Tibial artery (tissue), 4 donors: ENCODE results near the gene PERM1.
"Not testable (repeated sequence)": the region's sequence is repeated elsewhere in the genome, so short reads cannot be mapped to it uniquely, and the experiment has no call there.

ENCODE experiments used
- DNase-seq, 2 donors: peaks; one replicate each; pipeline ENCODE4 v3.0.0-alpha.2; 2019
- H3K27ac ChIP-seq, 2 donors: fragments of 200-600 bp; sonication (generic) in 1 of 2; 1 replicate in 1 of 2; 2 replicates in 1 of 2; pipeline ENCODE4 v1.5.1; 2018 to 2019; ENCODE audit warnings: mild to moderate bottlenecking in 1 of 2
- H3K27me3 ChIP-seq, 2 donors: fragments of 200-600 bp; sonication (generic) in 1 of 2; one replicate each; pipeline versions ENCODE4 v1.5.1 to v1.6.0; 2016 to 2019
- H3K36me3 ChIP-seq, 3 donors: fragments of 200-600 bp; sonication (generic) in 2 of 3; one replicate each; pipeline ENCODE4 v1.5.1; 2016 to 2019; ENCODE audit warnings: mild to moderate bottlenecking in 2 of 3
- H3K4me1 ChIP-seq, 4 donors: fragments of 200-600 bp; sonication (generic) in 2 of 4; 1 replicate in 3 of 4; 2 replicates in 1 of 4; pipeline ENCODE4 v1.5.1; 2016 to 2019
- H3K4me3 ChIP-seq, 2 donors: fragments of 200-600 bp; sonication (generic) in 1 of 2; 1 replicate in 1 of 2; 2 replicates in 1 of 2; pipeline ENCODE4 v1.5.1; 2018 to 2019; ENCODE audit warnings: mild to moderate bottlenecking in 2 of 2
- H3K9me3 ChIP-seq, 3 donors: fragments of 200-600 bp; sonication (generic) in 1 of 3; one replicate each; pipeline ENCODE4 v1.5.1; 2016 to 2019
- CTCF ChIP-seq, 2 experiments: fragments of 200-600 bp in 1 of 2; fragments of 450-650 bp in 1 of 2; IDR thresholded peaks; one replicate each; pipeline ENCODE4 v1.5.1; 2017 to 2019; ENCODE audit warnings: antibody characterized with exemption in 2 of 2, mild to moderate bottlenecking in 1 of 2, moderate library complexity in 1 of 2
- intact Hi-C: fragments of 100-400 bp; cut with DNase I; formaldehyde crosslinking; loops from one replicate; pipeline ENCODE4 v1.15.0; 2023; ENCODE audit warnings: low total_unique reads

PERM1 gene

GRCh38 chr1:981955-982558 is at the start of gene PERM1:
Gene PERM1 (minus strand): TSS chr1:982093. CDS start chr1:981029, 1,064 bp downstream.
- Histone ChIP-seq H3K36me3 (no peaks in the 10 kb centered on the region), H3K9me3 (no peaks in the 10 kb centered on the region), H3K27me3 (peaks cover 0 to 2% of the 10 kb centered on the region in 2 donors), H3K4me1 (peaks cover 0 to 27% (median 19%) of the 10 kb centered on the region in 4 donors), H3K4me3 (no peak within 1 kb of the TSS), H3K27ac (peak within 1 kb of the TSS; percentile 28 to 57)
- intact Hi-C loops: no loop called here
- no peak for TF ChIP-seq CTCF (IDR thresholded peaks at IDR 0.05)
- DNase-seq: peak in 1 of 2 donors; percentile 87

GRCh38 chr1:1030867-1031658 is 49.2 kb upstream of the PERM1 start:
- Histone ChIP-seq H3K4me1 (peaks cover 0 to 23% (median 19%) of the 10 kb centered on the region in 4 donors), H3K27me3 (peaks cover 3 to 48% of the 10 kb centered on the region in 2 donors)
- H3K4me3 ChIP-seq, H3K27ac ChIP-seq, intact Hi-C loops, H3K9me3 ChIP-seq, DNase-seq, H3K36me3 ChIP-seq: not testable (repeated sequence)

GRCh38 chr1:1027791-1028190 is 45.9 kb upstream of the PERM1 start:
- H3K27ac ChIP-seq: no peak overlapping the region
- no peak overlapping the region for H3K4me3 ChIP-seq
- no peaks in the 10 kb centered on the region for H3K9me3 ChIP-seq
- no peak for DNase-seq
- intact Hi-C loops: loop anchor here (5.0 kb wide), 1 partner anchor 45 kb away; the partner anchor contains the start of gene RNF223
- TF ChIP-seq CTCF (IDR thresholded peaks at IDR 0.05): no peak
- peaks cover 0 to 17% of the 10 kb centered on the region in 2 donors for H3K27me3 ChIP-seq
- peaks cover 0 to 31% (median 5%) of the 10 kb centered on the region in 4 donors for H3K4me1 ChIP-seq
- H3K36me3 ChIP-seq: no peaks in the 10 kb centered on the region

GRCh38 chr1:1026599-1027413 is 44.9 kb upstream of the PERM1 start:
- no peak for DNase-seq
- H3K27ac ChIP-seq: no peak overlapping the region
- H3K27me3 ChIP-seq: peaks cover 0 to 7% of the 10 kb centered on the region in 2 donors
- no peaks in the 10 kb centered on the region for H3K9me3 ChIP-seq
- H3K36me3 ChIP-seq: no peaks in the 10 kb centered on the region
- H3K4me1 ChIP-seq: peaks cover 0 to 30% (median 0%) of the 10 kb centered on the region in 4 donors
- intact Hi-C loops: loop anchor here (5.0 kb wide), 1 partner anchor 45 kb away; the partner anchor contains the start of gene RNF223
- no peak for TF ChIP-seq CTCF (IDR thresholded peaks at IDR 0.05)
- no peak overlapping the region for H3K4me3 ChIP-seq

GRCh38 chr1:1025730-1026129 is 43.8 kb upstream of the PERM1 start:
- H3K4me3 ChIP-seq: no peak overlapping the region
- peaks cover 0 to 2% of the 10 kb centered on the region in 2 donors for H3K27me3 ChIP-seq
- no peak for TF ChIP-seq CTCF (IDR thresholded peaks at IDR 0.05)
- peaks cover 0 to 41% (median 7%) of the 10 kb centered on the region in 4 donors for H3K4me1 ChIP-seq
- H3K9me3 ChIP-seq: no peaks in the 10 kb centered on the region
- H3K36me3 ChIP-seq: no peaks in the 10 kb centered on the region
- H3K27ac ChIP-seq: no peak overlapping the region
- no peak for DNase-seq
- intact Hi-C loops: loop anchor here (5.0 kb wide), 1 partner anchor 47 kb away; the partner anchor contains the start of gene RNF223
